ENCODE results near the gene SPATA46. TPM values are rescaled to one million over a fixed set of nuclear protein-coding genes. Genes with fewer than 3 reads are reported as not detected.

SPATA46 gene
- total RNA-seq, 1 donor from 2014 or later: not detected

DNA sequence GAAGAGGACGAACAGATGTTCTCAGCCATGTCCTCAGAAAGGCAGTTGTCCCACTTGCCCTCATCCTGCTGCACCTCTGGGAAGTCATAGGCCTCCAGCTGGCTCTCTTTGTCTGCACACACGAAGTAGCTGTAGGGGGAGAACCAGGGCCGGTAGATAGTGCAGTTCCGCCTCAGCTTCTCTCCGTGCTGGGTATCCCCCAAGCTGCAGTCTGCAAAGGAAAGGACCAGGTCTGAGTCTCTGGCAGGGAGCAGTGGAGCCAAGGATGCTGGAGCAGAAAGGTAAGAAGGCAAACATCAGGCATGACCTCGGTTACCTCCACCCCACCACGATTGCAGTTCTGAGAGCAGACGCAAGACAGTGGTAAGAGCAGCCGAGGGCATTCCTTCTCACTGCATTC is 2.2 kb downstream of the SPATA46 start:
- DNase-seq (ENCODE audit: low spot score): no peak

- DNase-seq (ENCODE audit: low spot score): no peak
These were observed 3.0 kb downstream of the SPATA46 start for GRCh38 chr1:162373541-162374260.

DNA sequence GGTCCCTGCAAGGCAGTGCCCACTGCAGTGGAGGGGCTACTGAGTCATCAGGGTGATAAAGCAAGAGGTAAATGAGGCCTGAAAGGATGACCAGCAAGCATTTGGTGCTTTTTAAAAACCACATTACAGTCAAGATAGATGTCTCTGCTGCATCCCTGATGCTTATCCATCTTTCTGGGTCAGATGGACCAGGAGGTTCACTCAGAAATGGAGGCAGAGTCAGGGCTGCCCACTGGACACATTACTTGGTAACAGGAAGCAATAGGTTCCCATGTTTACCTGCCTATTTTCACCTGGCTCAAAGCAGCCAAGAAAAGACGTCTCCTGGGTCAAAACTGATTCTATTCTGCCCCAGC is 3.6 kb downstream of the SPATA46 start:
- DNase-seq (ENCODE audit: low spot score): no peak

DNA sequence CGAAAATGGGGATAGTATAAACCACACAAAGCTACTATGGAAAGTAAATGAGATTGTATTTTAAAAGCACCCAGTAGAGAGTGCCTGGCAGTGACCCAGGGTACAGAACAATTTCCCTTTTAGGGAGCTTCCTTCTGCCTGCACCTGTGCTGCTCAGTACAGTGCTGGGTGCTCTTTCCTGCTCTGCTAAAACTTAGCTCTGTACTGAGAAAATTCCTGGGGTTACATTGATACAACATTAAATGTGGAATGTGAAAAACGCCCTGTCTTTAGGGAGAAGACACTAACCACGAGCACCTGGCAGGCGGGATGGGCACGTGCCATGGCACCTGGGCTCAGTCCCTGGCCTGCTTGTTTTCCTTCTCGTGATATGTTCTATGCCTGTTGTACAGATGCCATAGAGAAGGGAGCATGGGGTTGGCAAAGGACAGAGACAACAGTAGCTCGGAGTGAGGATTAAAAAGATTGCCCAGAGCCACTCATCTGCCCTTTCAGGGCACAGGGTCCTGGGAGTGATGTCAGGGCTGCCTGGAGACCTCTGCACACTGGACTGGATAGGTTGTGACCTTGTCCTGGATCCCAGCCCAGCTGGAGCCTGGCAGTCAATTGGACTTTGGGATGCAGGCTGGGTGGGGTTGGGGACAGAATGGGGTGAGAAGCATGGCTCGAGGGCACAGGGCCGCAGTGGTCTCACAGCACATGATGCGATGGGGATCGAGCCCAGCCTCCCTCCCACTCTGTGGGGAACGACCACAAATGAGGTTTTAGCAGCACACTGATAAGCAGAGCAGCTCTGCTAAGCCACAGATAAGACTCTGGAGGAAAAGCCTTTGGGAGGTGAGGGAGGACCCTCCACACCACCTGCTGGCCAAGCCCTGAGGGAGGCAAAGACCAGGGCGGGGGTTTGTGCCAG is 4.2 kb downstream of the SPATA46 start:
- DNase-seq (ENCODE audit: low spot score): no peak

DNA sequence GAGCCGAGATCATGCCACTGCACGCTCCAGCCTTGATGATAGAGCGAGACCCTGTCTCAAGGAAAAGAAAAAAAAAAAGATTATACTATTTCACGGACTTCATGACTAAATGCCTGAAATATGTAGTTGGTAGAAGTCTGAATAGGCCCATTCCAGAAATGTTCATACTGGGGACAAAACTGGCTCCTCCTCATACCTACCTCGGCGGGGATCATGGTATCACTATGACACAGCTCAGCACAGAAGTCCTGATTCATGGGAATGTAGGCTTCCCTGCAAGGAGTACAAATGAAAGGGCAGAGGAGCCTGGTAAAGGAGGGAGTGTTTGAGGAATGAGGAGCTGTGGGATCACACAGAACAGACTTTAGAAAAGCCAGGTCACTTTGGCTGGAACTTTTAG is 5.0 kb downstream of the SPATA46 start:
- no peak for DNase-seq (ENCODE audit: low spot score)

DNA sequence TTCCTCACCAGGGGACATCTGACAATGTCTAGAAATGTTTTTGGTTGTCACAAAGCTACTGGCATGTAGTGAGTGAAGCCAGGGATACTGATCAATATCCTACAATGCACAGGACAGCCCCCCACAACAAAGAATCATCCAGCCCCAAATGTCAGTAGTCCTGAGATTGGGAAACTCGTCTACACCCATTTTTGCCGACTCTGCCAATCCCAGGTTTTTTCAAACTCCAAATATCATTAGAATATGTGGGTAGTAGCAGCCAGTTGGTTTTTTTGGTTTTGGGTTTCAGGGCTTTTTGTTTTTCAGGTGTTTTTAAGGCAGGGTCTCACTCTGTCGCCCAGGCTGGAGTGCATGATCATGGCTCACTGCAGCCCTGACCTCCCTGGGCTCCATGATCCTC is 5.9 kb downstream of the SPATA46 start:
- no peak for DNase-seq (ENCODE audit: low spot score)

GRCh38 chr1:162370161-162370560 is 6.5 kb downstream of the SPATA46 start:
- no peak for DNase-seq (ENCODE audit: low spot score)

DNA sequence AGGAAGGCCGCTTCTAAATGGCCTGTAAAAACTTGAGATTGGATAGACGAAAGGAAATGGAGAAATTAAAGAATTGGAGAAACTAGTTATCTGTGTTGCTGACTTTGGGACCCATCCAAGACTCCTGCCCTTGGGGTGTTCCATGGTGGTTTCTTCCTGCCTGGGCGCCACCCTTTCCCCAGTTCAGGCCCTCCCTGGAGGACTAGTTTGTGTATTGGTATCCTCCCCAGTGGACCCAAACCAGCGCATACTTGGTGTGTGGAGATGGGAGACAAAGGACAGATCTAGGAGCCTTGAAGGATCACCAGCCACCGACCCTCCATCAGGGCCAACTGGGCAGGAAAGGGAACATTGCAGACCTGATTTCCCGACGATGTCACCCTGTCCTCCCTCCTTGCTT is 7.1 kb downstream of the SPATA46 start:
- DNase-seq (ENCODE audit: low spot score): no peak

DNA sequence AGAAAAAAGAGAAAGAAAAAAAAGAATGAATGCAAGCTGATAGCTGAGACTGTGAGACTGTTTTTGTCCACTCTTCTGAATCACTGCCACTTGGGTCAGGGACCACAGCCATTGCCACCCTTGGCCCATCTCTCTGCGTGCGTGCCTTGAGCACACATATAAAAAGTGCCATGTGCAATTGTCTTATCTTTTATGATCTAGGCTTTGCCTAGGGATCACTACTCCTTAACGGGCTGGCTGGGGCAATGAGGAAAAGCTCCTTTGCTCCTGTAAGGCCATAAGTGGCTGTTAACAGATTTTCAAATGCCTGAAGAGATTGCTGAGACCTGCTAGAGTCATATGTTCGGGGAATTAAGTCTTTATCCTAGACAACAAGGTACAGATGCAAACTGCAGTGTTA is 8.2 kb downstream of the SPATA46 start:
- DNase-seq (ENCODE audit: low spot score): no peak

GRCh38 chr1:162367772-162368171 is 8.9 kb downstream of the SPATA46 start:
- no peak for DNase-seq (ENCODE audit: low spot score)

DNA sequence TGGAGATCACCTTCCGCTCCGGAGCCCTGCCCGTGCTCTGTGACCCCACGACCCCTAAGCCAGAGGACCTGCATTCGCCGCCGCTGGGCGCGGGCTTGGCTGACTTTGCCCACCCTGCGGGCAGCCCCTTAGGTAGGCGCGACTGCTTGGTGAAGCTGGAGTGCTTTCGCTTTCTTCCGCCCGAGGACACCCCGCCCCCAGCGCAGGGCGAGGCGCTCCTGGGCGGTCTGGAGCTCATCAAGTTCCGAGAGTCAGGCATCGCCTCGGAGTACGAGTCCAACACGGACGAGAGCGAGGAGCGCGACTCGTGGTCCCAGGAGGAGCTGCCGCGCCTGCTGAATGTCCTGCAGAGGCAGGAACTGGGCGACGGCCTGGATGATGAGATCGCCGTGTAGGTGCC is 9.6 kb downstream of the SPATA46 start:
- no peak for DNase-seq (ENCODE audit: low spot score)

GRCh38 chr1:162366671-162367070 is 10.0 kb downstream of the SPATA46 start:
- no peak for DNase-seq (ENCODE audit: low spot score)

- no peak for DNase-seq (ENCODE audit: low spot score)
These were observed 10.5 kb downstream of the SPATA46 start for GRCh38 chr1:162366149-162366548.

- DNase-seq (ENCODE audit: low spot score): no peak
These were observed 11.2 kb downstream of the SPATA46 start for GRCh38 chr1:162365284-162366020.

DNA sequence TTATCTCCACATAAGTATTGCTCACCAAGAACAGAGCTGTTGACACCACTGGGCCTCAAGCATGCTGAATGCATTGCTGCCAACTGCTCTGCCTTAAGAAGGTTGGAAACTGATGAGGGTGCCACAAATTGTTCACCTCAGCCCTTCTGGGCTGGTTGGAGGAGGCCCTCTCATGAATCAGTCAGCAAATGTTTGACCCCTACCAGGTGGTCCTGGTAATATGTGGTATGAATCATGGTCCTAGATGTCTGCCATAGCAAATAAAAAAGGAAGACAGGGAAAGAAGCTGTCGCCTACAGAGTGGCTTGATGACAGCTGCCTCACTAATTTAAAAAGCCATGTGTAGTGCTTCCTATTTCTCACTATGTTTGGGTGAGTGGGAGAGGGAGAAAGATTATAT is 12.2 kb downstream of the SPATA46 start:
- DNase-seq (ENCODE audit: low spot score): no peak

DNA sequence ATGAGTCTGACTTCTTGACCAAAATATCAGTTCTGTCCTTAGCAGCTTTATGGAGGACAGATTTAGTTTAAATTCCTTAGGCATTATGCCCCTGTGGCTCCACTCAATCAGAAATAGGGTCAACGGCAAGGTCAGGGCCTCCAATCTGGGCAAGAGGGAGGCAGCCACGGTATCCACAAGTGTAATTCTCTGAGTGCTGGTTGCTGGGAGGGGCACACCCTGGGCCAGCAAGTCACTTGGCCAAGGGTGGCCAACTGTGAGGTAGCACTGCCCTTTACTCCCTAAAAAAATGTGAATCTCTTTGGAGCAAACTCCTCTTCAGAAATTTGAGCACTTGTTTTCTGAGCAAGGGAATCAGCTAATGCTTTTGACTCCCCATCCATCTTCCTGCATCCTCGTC is 12.8 kb downstream of the SPATA46 start:
- DNase-seq (ENCODE audit: low spot score): no peak

DNA sequence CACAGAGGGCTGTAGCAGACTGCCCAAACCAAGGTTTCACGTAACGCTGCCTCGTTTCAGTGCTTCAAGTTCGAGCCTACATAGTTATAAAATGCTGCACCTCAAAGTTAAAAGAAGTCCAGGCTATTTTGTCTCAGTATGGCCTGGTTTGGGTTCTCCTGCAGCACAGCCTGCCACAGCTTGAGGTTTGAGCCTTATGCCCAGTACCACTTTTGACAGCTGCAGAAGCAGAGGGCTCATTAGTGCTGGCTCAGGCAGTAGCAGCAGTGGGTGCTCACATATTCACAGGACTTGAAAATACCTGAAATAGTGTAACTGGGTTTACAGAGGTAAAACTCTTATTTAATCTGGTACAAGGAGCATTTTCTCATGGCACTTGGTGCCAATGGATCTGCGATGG is 15.3 kb downstream of the SPATA46 start:
- no peak for DNase-seq (ENCODE audit: low spot score)

DNA sequence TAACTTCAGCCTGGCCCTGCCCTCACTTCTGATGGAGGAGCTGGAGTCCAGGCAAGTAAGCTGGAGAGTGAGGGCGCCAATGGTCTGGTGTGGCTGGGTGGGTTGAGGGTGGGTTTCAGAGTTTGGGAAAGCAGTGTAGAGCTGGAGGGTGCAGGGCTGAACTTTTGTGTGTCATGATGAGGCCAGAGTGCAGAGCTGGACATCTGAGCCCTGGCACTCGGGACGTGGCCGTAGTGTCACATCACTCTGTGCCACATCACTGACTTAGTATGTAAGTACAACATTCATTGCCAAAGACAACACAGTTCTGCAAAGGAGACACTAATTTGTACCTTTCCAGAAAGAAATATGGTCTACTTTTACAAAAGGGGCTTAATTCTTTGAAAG is 15.8 kb downstream of the SPATA46 start:
- no peak for DNase-seq (ENCODE audit: low spot score)

DNA sequence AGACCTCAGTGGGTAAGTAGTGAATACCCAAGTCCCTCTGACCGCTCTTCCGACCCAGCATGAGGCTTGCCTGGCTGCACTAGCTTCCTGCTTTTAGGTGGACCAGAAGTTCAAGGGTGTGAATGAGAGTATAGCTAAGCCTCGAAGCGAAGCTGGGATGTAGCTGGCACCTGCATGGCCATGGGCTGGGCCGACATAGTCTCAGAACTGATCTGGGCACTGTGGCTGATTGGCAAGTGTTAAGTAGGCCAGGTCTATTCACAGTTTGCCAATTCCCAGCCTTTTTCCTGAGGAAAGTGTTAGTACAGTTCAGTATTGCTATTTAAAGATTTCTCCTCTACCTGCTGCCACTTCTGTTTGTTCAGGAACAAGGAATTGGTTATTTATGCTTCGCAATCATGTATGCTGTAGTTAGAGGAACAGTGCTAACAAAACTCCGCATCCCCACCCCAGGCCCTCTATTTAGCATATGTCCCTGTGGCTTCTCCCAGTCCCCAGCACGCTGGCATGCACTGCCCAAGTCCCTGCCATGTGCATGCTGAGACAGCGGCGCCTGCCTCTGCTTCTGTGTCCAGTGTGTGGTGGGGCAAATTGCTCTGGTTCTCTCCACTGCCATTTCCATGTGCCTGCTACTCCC is 16.3 kb downstream of the SPATA46 start:
- no peak for DNase-seq (ENCODE audit: low spot score)

DNA sequence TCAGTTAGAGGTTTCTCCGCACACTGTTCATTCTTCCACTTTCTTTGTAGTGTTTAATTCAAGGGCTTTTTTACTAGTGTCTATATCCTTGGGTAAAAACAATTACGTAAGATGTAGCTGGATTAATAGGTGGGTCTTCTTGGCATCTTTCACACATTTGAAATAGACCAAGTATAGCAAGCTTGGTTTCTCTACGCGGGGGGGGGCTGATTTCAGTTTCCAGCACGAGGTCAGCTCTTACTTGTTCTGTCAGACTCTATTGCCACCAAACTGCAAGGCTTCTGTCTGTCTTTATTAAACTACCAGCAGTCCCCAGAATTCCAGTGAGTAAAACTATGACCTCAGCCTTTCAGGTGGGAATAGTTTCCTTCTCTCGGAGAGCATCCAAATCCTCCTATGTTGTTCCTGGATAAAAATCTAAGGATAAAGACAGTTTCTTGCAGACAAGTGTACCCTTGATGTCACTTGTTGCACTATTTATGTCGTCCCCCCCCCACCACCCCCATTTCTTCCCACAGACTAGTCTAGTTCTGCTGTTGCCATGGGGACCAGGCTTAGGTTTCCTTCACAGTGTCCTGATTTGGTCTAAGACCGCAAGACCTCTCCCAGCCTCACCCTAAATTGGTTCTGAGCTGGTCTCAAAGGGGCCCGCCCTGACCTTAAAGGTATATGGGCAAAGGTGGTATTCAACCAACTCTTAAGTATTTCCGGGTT is 17.0 kb downstream of the SPATA46 start:
- DNase-seq (ENCODE audit: low spot score): no peak

DNA sequence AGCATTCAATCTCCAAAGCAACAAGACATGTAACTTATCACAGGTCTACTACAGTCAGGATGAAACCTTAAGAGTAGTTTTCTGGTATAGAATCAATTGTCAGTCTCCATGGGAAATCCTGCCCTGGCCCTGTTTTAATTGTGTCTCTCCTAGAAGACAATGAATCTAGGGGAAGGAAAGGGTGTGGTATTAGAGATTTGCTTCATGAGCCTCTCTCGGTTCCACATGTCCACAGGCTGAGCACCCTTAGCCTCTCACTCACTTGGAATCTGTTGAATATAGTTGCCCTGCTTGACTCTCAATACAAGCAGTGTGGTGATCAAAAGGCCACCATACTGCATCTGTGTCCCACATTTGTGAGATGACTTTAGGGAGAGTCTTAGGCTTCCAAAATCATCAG is 17.7 kb downstream of the SPATA46 start:
- no peak for DNase-seq (ENCODE audit: low spot score)

Measured in ureter (tissue), 1 donor.